Inferior parietal cortex (tissue), 1 donor: ENCODE data around the gene TBX10.
"Not testable (repeated sequence)": the region's sequence is repeated elsewhere in the genome, so short reads cannot be mapped to it uniquely, and the experiment has no call there.

ENCODE experiments used
- DNase-seq: peaks from one replicate; pipeline ENCODE4 v3.0.0-alpha.2; 2016; ENCODE audit errors: extremely low spot score

TBX10 gene

GRCh38 chr11:67632175-67632981 is 7.2 kb downstream of the TBX10 start:
- DNase-seq: no peak

- DNase-seq: no peak
Observed at GRCh38 chr11:67631853-67632174, 7.7 kb downstream of the TBX10 start.

GRCh38 chr11:67631411-67631810 is 8.2 kb downstream of the TBX10 start:
- no peak for DNase-seq

GRCh38 chr11:67630943-67631331 is 8.6 kb downstream of the TBX10 start:
- DNase-seq: no peak

GRCh38 chr11:67630228-67630942 is 9.2 kb downstream of the TBX10 start:
- peak; percentile 83 for DNase-seq

GRCh38 chr11:67629386-67630227 is 10.0 kb downstream of the TBX10 start, which contains the start of gene NUDT8:
NUDT8 (minus strand) TSS chr11:67629937; CDS start chr11:67629911, 26 bp downstream.
- peak; percentile 77 for DNase-seq

- DNase-seq: no peak
Observed at GRCh38 chr11:67628710-67629385, 10.7 kb downstream of the TBX10 start.

- DNase-seq: no peak
Observed at GRCh38 chr11:67627812-67628624, 11.5 kb downstream of the TBX10 start.

GRCh38 chr11:67627441-67627811 is 12.1 kb downstream of the TBX10 start:
- no peak for DNase-seq

- no peak for DNase-seq
Observed at GRCh38 chr11:67626970-67627369, 12.6 kb downstream of the TBX10 start.

GRCh38 chr11:67626131-67626833 is 13.3 kb downstream of the TBX10 start:
- not testable (repeated sequence) for DNase-seq

- not testable (repeated sequence) for DNase-seq
Observed at GRCh38 chr11:67623795-67624194, 15.8 kb downstream of the TBX10 start.

GRCh38 chr11:67622905-67623304 is 16.7 kb downstream of the TBX10 start:
- DNase-seq: not testable (repeated sequence)

GRCh38 chr11:67621928-67622327 is 17.6 kb downstream of the TBX10 start:
- DNase-seq: not testable (repeated sequence)

- DNase-seq: not testable (repeated sequence)
Observed at GRCh38 chr11:67620621-67621020, 18.9 kb downstream of the TBX10 start.

- DNase-seq: not testable (repeated sequence)
Observed at GRCh38 chr11:67619683-67620618, 19.6 kb downstream of the TBX10 start.

- not testable (repeated sequence) for DNase-seq
Observed at GRCh38 chr11:67618901-67619659, 20.5 kb downstream of the TBX10 start.

- no peak for DNase-seq
Observed at GRCh38 chr11:67617243-67617953, 22.2 kb downstream of the TBX10 start.
